Lower leg skin (tissue), 3 donors: ENCODE results near the gene JPT2.

Experiments
- POLR2A ChIP-seq, 2 donors: fragments of 450-650 bp; IDR thresholded peaks; one replicate each; pipeline ENCODE4 v1.6.1; 2016 to 2017; ENCODE audit warnings: antibody characterized with exemption in 2 of 2, mild to moderate bottlenecking in 1 of 2, moderate library complexity in 1 of 2
- TF ChIP-seq, protein P1 (sequence below), 3 donors: fragments of 450-650 bp; IDR thresholded peaks; one replicate each; pipeline ENCODE4 v1.5.1; 2016; ENCODE audit warnings: antibody characterized with exemption in 3 of 3, mild to moderate bottlenecking in 3 of 3, moderate library complexity in 2 of 3

GRCh38 chr16:1670866-1671265 is 7.2 kb upstream of the JPT2 start:
- TF ChIP-seq, protein P1, sequence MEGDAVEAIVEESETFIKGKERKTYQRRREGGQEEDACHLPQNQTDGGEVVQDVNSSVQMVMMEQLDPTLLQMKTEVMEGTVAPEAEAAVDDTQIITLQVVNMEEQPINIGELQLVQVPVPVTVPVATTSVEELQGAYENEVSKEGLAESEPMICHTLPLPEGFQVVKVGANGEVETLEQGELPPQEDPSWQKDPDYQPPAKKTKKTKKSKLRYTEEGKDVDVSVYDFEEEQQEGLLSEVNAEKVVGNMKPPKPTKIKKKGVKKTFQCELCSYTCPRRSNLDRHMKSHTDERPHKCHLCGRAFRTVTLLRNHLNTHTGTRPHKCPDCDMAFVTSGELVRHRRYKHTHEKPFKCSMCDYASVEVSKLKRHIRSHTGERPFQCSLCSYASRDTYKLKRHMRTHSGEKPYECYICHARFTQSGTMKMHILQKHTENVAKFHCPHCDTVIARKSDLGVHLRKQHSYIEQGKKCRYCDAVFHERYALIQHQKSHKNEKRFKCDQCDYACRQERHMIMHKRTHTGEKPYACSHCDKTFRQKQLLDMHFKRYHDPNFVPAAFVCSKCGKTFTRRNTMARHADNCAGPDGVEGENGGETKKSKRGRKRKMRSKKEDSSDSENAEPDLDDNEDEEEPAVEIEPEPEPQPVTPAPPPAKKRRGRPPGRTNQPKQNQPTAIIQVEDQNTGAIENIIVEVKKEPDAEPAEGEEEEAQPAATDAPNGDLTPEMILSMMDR (IDR thresholded peaks at IDR 0.05) = no peak
- TF ChIP-seq POLR2A (IDR thresholded peaks at IDR 0.05) = no peak
